Psoas muscle (tissue), 8 donors: ENCODE measurements around the gene BUD13. TPM values are rescaled to one million over a fixed set of nuclear protein-coding genes. Genes with fewer than 3 reads are reported as not detected.

Experiments
- ATAC-seq, 4 donors: fragments of 200-7000 bp; cut with Tn5 transposase; one replicate each; pipeline ENCODE4 v1.9.1; 2020; ENCODE audit warnings: moderate library complexity in 3 of 4, mild to moderate bottlenecking in 2 of 4
- DNase-seq, 2 donors: peaks; one replicate each; pipeline ENCODE4 v3.0.0-alpha.2; 2020
- H3K27ac ChIP-seq: fragments of 200-600 bp; one replicate; pipeline ENCODE4 v1.8.0; 2022
- H3K27me3 ChIP-seq, 3 donors: fragments of 200-600 bp in 1 of 3; one replicate each; pipeline versions ENCODE4 v1.6.1 to v1.8.0; 2013 to 2022; ENCODE audit warnings: low read length in 2 of 3, mild to moderate bottlenecking in 2 of 3, moderate library complexity in 1 of 3; ENCODE audit not compliant: insufficient read depth in 3 of 3
- H3K36me3 ChIP-seq, 2 donors: fragments of 200-600 bp in 1 of 2; one replicate each; pipeline versions ENCODE4 v1.6.1 to v1.8.0; 2013 to 2022; ENCODE audit warnings: low read depth in 1 of 2, mild to moderate bottlenecking in 1 of 2, moderate library complexity in 1 of 2; ENCODE audit not compliant: insufficient read depth in 1 of 2
- H3K4me1 ChIP-seq: fragments of 200-600 bp; one replicate; pipeline ENCODE4 v1.8.0; 2022
- H3K4me3 ChIP-seq: fragments of 200-600 bp; one replicate; pipeline ENCODE4 v1.8.0; 2022; ENCODE audit warnings: mild to moderate bottlenecking
- H3K9me3 ChIP-seq: fragments of 200-600 bp; one replicate; pipeline ENCODE4 v1.8.0; 2022
- WGBS, 3 donors: extraction: QIAGEN DNeasy Blood & Tissue Kit; methylation state at CpG; one replicate each; pipeline versions ENCODE4 v1.1.6 to v1.1.7; 2013; 5-methylcytosine and 5-hydroxymethylcytosine counted together
- intact Hi-C, 2 donors: fragments of 100-400 bp; cut with DNase I; formaldehyde crosslinking; loops; one replicate each; pipeline versions ENCODE4 v1.11.0 to v1.14.2; 2022
- polyA plus RNA-seq, 3 donors: library from polyadenylated mRNA; stranded (reverse); fragments of 200-250 nt; gene quantifications; one replicate each; pipeline ENCODE4 v1.2.3, GENCODE V29; 2013
- total RNA-seq, 4 donors: library from RNA; stranded (reverse); fragmentation: NEBNext Ultra II Directional in 2 of 4; extraction: Animal tissue kit (Norgen Biotek cat#: 25700) in 2 of 4; gene quantifications; one replicate each; pipeline versions ENCODE4 v1.2.1 to v1.2.4, GENCODE V29; 2021 to 2023
- TF ChIP-seq, protein P1 (sequence below): fragments of 200-600 bp; IDR thresholded peaks from one replicate; pipeline ENCODE4 v1.8.0; 2022; ENCODE audit warnings: antibody characterized with exemption
- donor health status: healthy with polysubstance abuse.
- donor health status: DM: no; HTN: no; CAD: no; lungs with moderate emphysema.
- donor health status: Bipolar disorder and iron deficiency.
- donor health status: healthy.
- donor health status: DM: yes; HTN: yes; CAD: no.
- donor health status: DM: no; HTN: no; CAD: no.
- donor health status: DM: no; HTN: no; CAD: no.
- donor health status: DM: yes; HTN: yes; CAD: no.

BUD13 gene
- total and polyA plus RNA-seq, 7 donors = 8.6 to 17.1 (median 11.2) TPM

- H3K4me3 ChIP-seq = no peak overlapping the region
- no peaks in the 10 kb centered on the region for H3K9me3 ChIP-seq
- WGBS, 3 donors = 77 to 83% (median 82%) methylated on average over 5 of the region's 5 CpGs
- no peaks in the 10 kb centered on the region for H3K4me1 ChIP-seq
- ATAC-seq (no peak), DNase-seq (no peak)
- TF ChIP-seq, protein P1, sequence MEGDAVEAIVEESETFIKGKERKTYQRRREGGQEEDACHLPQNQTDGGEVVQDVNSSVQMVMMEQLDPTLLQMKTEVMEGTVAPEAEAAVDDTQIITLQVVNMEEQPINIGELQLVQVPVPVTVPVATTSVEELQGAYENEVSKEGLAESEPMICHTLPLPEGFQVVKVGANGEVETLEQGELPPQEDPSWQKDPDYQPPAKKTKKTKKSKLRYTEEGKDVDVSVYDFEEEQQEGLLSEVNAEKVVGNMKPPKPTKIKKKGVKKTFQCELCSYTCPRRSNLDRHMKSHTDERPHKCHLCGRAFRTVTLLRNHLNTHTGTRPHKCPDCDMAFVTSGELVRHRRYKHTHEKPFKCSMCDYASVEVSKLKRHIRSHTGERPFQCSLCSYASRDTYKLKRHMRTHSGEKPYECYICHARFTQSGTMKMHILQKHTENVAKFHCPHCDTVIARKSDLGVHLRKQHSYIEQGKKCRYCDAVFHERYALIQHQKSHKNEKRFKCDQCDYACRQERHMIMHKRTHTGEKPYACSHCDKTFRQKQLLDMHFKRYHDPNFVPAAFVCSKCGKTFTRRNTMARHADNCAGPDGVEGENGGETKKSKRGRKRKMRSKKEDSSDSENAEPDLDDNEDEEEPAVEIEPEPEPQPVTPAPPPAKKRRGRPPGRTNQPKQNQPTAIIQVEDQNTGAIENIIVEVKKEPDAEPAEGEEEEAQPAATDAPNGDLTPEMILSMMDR = no peak
- H3K36me3 ChIP-seq = no peaks in the 10 kb centered on the region
- no peaks in the 10 kb centered on the region for H3K27me3 ChIP-seq
- no peak overlapping the region for H3K27ac ChIP-seq
- intact Hi-C loops = no loop called here
Observed at GRCh38 chr11:116798368-116798767, 25.6 kb upstream of the BUD13 start.

DNA sequence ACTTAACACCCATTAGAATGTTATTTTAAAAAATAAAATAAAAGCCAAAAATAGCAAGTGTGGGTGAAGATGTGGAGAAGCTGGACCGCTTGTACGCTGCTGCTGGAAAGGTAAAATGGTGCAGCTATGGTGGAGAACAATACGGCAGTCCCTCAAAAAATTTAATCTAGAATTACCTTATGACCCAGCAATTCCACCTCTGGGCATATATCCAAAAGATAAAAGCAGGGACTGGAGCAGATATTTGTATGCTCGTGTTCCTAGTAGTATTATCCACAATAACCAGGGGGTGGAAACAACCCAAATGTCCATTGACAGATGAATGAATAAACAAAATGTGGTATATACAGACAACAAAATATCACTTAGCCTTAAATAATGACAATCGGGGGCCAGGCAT is 25.0 kb upstream of the BUD13 start:
- Histone ChIP-seq H3K27me3 (no peaks in the 10 kb centered on the region), H3K4me3 (no peak overlapping the region), H3K27ac (no peak overlapping the region), H3K36me3 (no peaks in the 10 kb centered on the region), H3K9me3 (no peaks in the 10 kb centered on the region), H3K4me1 (no peaks in the 10 kb centered on the region)
- DNase-seq (no peak), ATAC-seq (no peak)
- 87 to 90% (median 88%) methylated on average over 5 of the region's 5 CpGs for WGBS, 3 donors
- intact Hi-C loops = no loop called here
- TF ChIP-seq, protein P1 = no peak

GRCh38 chr11:116796548-116796947 is 23.8 kb upstream of the BUD13 start:
- Histone ChIP-seq H3K27ac (no peak overlapping the region), H3K4me1 (no peaks in the 10 kb centered on the region), H3K4me3 (no peak overlapping the region), H3K9me3 (no peaks in the 10 kb centered on the region), H3K36me3 (no peaks in the 10 kb centered on the region), H3K27me3 (no peaks in the 10 kb centered on the region)
- ATAC-seq = no peak
- intact Hi-C loops = no loop called here
- 84 to 90% (median 88%) methylated on average over 1 of the region's 1 CpG for WGBS, 3 donors
- no peak for DNase-seq
- TF ChIP-seq, protein P1 = no peak

- TF ChIP-seq, protein P1 = no peak
- Histone ChIP-seq H3K36me3 (no peaks in the 10 kb centered on the region), H3K4me3 (no peak overlapping the region), H3K27me3 (no peaks in the 10 kb centered on the region), H3K9me3 (no peaks in the 10 kb centered on the region), H3K27ac (no peak overlapping the region), H3K4me1 (no peaks in the 10 kb centered on the region)
- intact Hi-C loops = loop anchor here in 1 of 2 donors (5.0 kb wide), 2 partner anchors 42 to 312 kb away; partner anchors contain the start of gene APOA1
- ATAC-seq (no peak), DNase-seq (no peak)
- 76 to 88% (median 80%) methylated on average over 2 of the region's 2 CpGs for WGBS, 3 donors
Observed at GRCh38 chr11:116794851-116795250, 22.1 kb upstream of the BUD13 start.

- Histone ChIP-seq H3K4me3 (no peak overlapping the region), H3K27ac (no peak overlapping the region), H3K36me3 (no peaks in the 10 kb centered on the region), H3K9me3 (no peaks in the 10 kb centered on the region), H3K27me3 (no peaks in the 10 kb centered on the region), H3K4me1 (no peaks in the 10 kb centered on the region)
- DNase-seq (no peak), ATAC-seq (no peak)
- intact Hi-C loops = loop anchor here in 1 of 2 donors (5.0 kb wide), 2 partner anchors 44 to 314 kb away; partner anchors contain the start of gene APOA1
- TF ChIP-seq, protein P1 = no peak
- 92 to 100% (median 96%) methylated on average over 1 of the region's 1 CpG for WGBS, 3 donors
Observed at GRCh38 chr11:116793772-116794097, 20.9 kb upstream of the BUD13 start.
